MM.1S (cell line): Measurements from ENCODE around the gene KDSR.

Experiments used
- DNase-seq: peaks from one replicate; pipeline ENCODE4 v3.0.0-alpha.2; 2015
- H2AFZ ChIP-seq: fragments of 300-600 bp; sonication (generic); 2 replicates; pipeline ENCODE4 v1.6.0; 2016; ENCODE audit warnings: antibody characterized with exemption, low read length
- H3F3A ChIP-seq: fragments of 300-600 bp; sonication (generic); 2 replicates; pipeline ENCODE4 v1.6.1; 2016; ENCODE audit warnings: mild to moderate bottlenecking, antibody characterized with exemption, low read length, moderate library complexity, mixed read lengths; ENCODE audit not compliant: insufficient read depth
- H3K27ac ChIP-seq: fragments of 300-600 bp; sonication (generic); 2 replicates; pipeline ENCODE4 v1.5.1; 2016; ENCODE audit warnings: mild to moderate bottlenecking, low read length
- H3K27me3 ChIP-seq: fragments of 300-600 bp; sonication (generic); replicated peaks from 2 replicates; pipeline ENCODE4 v1.6.0; 2016; ENCODE audit warnings: low read length; ENCODE audit not compliant: insufficient read depth
- H3K36me3 ChIP-seq: fragments of 300-600 bp; sonication (generic); replicated peaks from 2 replicates; pipeline ENCODE4 v1.6.1; 2016; ENCODE audit warnings: mild to moderate bottlenecking, low read length, mixed read lengths; ENCODE audit not compliant: insufficient read depth
- H3K4me1 ChIP-seq: fragments of 300-600 bp; sonication (generic); 2 replicates; pipeline ENCODE4 v1.6.1; 2016; ENCODE audit warnings: low read length, mixed read lengths
- H3K4me2 ChIP-seq: fragments of 300-600 bp; sonication (generic); 2 replicates; pipeline ENCODE4 v1.6.0; 2016; ENCODE audit warnings: low read depth, low read length
- H3K4me3 ChIP-seq: fragments of 300-600 bp; sonication (generic); 2 replicates; pipeline ENCODE4 v1.5.1; 2016; ENCODE audit warnings: low read length, mixed read lengths
- H3K79me2 ChIP-seq: fragments of 300-600 bp; sonication (generic); 2 replicates; pipeline ENCODE4 v1.6.1; 2016; ENCODE audit warnings: mixed run types, low read length, mixed read lengths
- H3K9ac ChIP-seq: fragments of 300-600 bp; sonication (generic); 2 replicates; pipeline ENCODE4 v1.6.1; 2016; ENCODE audit warnings: low read length, mixed read lengths
- H3K9me2 ChIP-seq: fragments of 300-600 bp; sonication (generic); replicated peaks from 2 replicates; pipeline ENCODE4 v1.6.1; 2016; ENCODE audit warnings: mild to moderate bottlenecking, low read length, mixed read lengths; ENCODE audit not compliant: insufficient read depth
- H3K9me3 ChIP-seq: fragments of 300-600 bp; sonication (generic); replicated peaks from 2 replicates; pipeline ENCODE4 v1.6.1; 2016; ENCODE audit warnings: mild to moderate bottlenecking, low read length, mixed read lengths; ENCODE audit not compliant: insufficient read depth
- H4K20me1 ChIP-seq: fragments of 300-600 bp; sonication (generic); 2 replicates; pipeline ENCODE4 v1.6.1; 2016; ENCODE audit warnings: mild to moderate bottlenecking, low read length, moderate library complexity, mixed read lengths; ENCODE audit not compliant: insufficient read depth
- CTCF ChIP-seq: fragments of 300-600 bp; sonication (generic); IDR thresholded peaks from 2 replicates; pipeline ENCODE4 v1.5.1; 2016; ENCODE audit warnings: antibody characterized with exemption, low read length, mixed read lengths
- EZH2 ChIP-seq: fragments of 300-600 bp; sonication (generic); optimal IDR thresholded peaks from 2 replicates; pipeline ENCODE3; 2017; ENCODE audit warnings: low read depth, mild to moderate bottlenecking, antibody characterized with exemption, low read length, mixed read lengths
- EZH2phosphoT487 ChIP-seq: fragments of 300-600 bp; sonication (generic); IDR thresholded peaks from 2 replicates; pipeline ENCODE4 v1.6.1; 2018; ENCODE audit warnings: antibody characterized with exemption, low read length

The KDSR gene

GRCh38 chr18:63350230-63350629 lies 16.8 kb downstream of the KDSR start:
- Histone ChIP-seq H4K20me1 (no peaks in the 10 kb centered on the region), H3K9ac (no peak overlapping the region)

GRCh38 chr18:63348508-63349136 lies 18.4 kb downstream of the KDSR start:
- Histone ChIP-seq H3K27ac (peak overlapping the region; percentile 69), H3K4me3 (peak overlapping the region; percentile 25; the same call in 1 of the 2 replicates), H3K9me3 (no peaks in the 10 kb centered on the region), H3K79me2 (no peaks in the 10 kb centered on the region), H3K9ac (no peak overlapping the region; the same call in 1 of the 2 replicates), H3K9me2 (no peaks in the 10 kb centered on the region), H3F3A (peaks cover 21% of the 10 kb centered on the region), H2AFZ (peak overlapping the region; percentile 62), H3K4me2 (peak overlapping the region; percentile 53), H3K27me3 (no peaks in the 10 kb centered on the region), H3K4me1 (peaks cover 23% of the 10 kb centered on the region), H4K20me1 (no peaks in the 10 kb centered on the region), H3K36me3 (peaks cover 7% of the 10 kb centered on the region)
- peak; percentile 84 for DNase-seq
- TF ChIP-seq CTCF (no peak), EZH2phosphoT487 (no peak), EZH2 (no peak)

More at GRCh38 chr18:63350230-63350629, 16.8 kb downstream of the KDSR start:
- Histone ChIP-seq H3F3A (peaks cover 21% of the 10 kb centered on the region), H3K4me3 (no peak overlapping the region), H3K4me1 (peaks cover 23% of the 10 kb centered on the region), H3K27ac (no peak overlapping the region), H3K9me2 (no peaks in the 10 kb centered on the region), H2AFZ (no peak overlapping the region), H3K79me2 (no peaks in the 10 kb centered on the region), H3K4me2 (no peak overlapping the region), H3K9me3 (no peaks in the 10 kb centered on the region), H3K27me3 (no peaks in the 10 kb centered on the region), H3K36me3 (peaks cover 10% of the 10 kb centered on the region)
- DNase-seq = no peak
- TF ChIP-seq EZH2 (no peak), CTCF (no peak), EZH2phosphoT487 (no peak)

GRCh38 chr18:63346480-63347183 lies 20.4 kb downstream of the KDSR start:
- peaks cover 23% of the 10 kb centered on the region for H3K4me1 ChIP-seq

More at GRCh38 chr18:63346480-63347183, 20.4 kb downstream of the KDSR start:
- no peak overlapping the region for H3K27ac ChIP-seq
- no peak for DNase-seq
- H3K9me2 ChIP-seq = no peaks in the 10 kb centered on the region
- H2AFZ ChIP-seq = no peak overlapping the region
- H3K36me3 ChIP-seq = peaks cover 4% of the 10 kb centered on the region
- H3K4me2 ChIP-seq = no peak overlapping the region
- no peaks in the 10 kb centered on the region for H4K20me1 ChIP-seq
- peaks cover 21% of the 10 kb centered on the region for H3F3A ChIP-seq
- H3K9me3 ChIP-seq = no peaks in the 10 kb centered on the region
- H3K4me3 ChIP-seq = no peak overlapping the region
- H3K27me3 ChIP-seq = no peaks in the 10 kb centered on the region
- no peak for TF ChIP-seq CTCF
- no peak for TF ChIP-seq EZH2
- TF ChIP-seq EZH2phosphoT487 = no peak
- H3K79me2 ChIP-seq = no peaks in the 10 kb centered on the region
- H3K9ac ChIP-seq = no peak overlapping the region
